ENCODE data around the gene ANKRD10. TPM values are rescaled to one million over a fixed set of nuclear protein-coding genes. Genes with fewer than 3 reads are reported as not detected.

Gene ANKRD10
- total and polyA plus RNA-seq, 2 experiments from 2014 or later = 250 to 277 TPM

GRCh38 chr13:110957931-110958330 lies 43.1 kb upstream of the ANKRD10 start:
- no peak for TF ChIP-seq ZNF114 (CRISPR knock-in tag; IDR thresholded peaks at IDR 0.05)
- TF ChIP-seq, protein P1, sequence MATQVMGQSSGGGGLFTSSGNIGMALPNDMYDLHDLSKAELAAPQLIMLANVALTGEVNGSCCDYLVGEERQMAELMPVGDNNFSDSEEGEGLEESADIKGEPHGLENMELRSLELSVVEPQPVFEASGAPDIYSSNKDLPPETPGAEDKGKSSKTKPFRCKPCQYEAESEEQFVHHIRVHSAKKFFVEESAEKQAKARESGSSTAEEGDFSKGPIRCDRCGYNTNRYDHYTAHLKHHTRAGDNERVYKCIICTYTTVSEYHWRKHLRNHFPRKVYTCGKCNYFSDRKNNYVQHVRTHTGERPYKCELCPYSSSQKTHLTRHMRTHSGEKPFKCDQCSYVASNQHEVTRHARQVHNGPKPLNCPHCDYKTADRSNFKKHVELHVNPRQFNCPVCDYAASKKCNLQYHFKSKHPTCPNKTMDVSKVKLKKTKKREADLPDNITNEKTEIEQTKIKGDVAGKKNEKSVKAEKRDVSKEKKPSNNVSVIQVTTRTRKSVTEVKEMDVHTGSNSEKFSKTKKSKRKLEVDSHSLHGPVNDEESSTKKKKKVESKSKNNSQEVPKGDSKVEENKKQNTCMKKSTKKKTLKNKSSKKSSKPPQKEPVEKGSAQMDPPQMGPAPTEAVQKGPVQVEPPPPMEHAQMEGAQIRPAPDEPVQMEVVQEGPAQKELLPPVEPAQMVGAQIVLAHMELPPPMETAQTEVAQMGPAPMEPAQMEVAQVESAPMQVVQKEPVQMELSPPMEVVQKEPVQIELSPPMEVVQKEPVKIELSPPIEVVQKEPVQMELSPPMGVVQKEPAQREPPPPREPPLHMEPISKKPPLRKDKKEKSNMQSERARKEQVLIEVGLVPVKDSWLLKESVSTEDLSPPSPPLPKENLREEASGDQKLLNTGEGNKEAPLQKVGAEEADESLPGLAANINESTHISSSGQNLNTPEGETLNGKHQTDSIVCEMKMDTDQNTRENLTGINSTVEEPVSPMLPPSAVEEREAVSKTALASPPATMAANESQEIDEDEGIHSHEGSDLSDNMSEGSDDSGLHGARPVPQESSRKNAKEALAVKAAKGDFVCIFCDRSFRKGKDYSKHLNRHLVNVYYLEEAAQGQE (IDR thresholded peaks at IDR 0.05; ENCODE audit: unreplicated experiment) = no peak
- TF ChIP-seq JUNB (IDR thresholded peaks at IDR 0.05; ENCODE audit: unreplicated experiment) = no peak
- TF ChIP-seq POLR2AphosphoS5 (IDR thresholded peaks at IDR 0.05; ENCODE audit: low read depth) = no peak
- TF ChIP-seq, protein P2, sequence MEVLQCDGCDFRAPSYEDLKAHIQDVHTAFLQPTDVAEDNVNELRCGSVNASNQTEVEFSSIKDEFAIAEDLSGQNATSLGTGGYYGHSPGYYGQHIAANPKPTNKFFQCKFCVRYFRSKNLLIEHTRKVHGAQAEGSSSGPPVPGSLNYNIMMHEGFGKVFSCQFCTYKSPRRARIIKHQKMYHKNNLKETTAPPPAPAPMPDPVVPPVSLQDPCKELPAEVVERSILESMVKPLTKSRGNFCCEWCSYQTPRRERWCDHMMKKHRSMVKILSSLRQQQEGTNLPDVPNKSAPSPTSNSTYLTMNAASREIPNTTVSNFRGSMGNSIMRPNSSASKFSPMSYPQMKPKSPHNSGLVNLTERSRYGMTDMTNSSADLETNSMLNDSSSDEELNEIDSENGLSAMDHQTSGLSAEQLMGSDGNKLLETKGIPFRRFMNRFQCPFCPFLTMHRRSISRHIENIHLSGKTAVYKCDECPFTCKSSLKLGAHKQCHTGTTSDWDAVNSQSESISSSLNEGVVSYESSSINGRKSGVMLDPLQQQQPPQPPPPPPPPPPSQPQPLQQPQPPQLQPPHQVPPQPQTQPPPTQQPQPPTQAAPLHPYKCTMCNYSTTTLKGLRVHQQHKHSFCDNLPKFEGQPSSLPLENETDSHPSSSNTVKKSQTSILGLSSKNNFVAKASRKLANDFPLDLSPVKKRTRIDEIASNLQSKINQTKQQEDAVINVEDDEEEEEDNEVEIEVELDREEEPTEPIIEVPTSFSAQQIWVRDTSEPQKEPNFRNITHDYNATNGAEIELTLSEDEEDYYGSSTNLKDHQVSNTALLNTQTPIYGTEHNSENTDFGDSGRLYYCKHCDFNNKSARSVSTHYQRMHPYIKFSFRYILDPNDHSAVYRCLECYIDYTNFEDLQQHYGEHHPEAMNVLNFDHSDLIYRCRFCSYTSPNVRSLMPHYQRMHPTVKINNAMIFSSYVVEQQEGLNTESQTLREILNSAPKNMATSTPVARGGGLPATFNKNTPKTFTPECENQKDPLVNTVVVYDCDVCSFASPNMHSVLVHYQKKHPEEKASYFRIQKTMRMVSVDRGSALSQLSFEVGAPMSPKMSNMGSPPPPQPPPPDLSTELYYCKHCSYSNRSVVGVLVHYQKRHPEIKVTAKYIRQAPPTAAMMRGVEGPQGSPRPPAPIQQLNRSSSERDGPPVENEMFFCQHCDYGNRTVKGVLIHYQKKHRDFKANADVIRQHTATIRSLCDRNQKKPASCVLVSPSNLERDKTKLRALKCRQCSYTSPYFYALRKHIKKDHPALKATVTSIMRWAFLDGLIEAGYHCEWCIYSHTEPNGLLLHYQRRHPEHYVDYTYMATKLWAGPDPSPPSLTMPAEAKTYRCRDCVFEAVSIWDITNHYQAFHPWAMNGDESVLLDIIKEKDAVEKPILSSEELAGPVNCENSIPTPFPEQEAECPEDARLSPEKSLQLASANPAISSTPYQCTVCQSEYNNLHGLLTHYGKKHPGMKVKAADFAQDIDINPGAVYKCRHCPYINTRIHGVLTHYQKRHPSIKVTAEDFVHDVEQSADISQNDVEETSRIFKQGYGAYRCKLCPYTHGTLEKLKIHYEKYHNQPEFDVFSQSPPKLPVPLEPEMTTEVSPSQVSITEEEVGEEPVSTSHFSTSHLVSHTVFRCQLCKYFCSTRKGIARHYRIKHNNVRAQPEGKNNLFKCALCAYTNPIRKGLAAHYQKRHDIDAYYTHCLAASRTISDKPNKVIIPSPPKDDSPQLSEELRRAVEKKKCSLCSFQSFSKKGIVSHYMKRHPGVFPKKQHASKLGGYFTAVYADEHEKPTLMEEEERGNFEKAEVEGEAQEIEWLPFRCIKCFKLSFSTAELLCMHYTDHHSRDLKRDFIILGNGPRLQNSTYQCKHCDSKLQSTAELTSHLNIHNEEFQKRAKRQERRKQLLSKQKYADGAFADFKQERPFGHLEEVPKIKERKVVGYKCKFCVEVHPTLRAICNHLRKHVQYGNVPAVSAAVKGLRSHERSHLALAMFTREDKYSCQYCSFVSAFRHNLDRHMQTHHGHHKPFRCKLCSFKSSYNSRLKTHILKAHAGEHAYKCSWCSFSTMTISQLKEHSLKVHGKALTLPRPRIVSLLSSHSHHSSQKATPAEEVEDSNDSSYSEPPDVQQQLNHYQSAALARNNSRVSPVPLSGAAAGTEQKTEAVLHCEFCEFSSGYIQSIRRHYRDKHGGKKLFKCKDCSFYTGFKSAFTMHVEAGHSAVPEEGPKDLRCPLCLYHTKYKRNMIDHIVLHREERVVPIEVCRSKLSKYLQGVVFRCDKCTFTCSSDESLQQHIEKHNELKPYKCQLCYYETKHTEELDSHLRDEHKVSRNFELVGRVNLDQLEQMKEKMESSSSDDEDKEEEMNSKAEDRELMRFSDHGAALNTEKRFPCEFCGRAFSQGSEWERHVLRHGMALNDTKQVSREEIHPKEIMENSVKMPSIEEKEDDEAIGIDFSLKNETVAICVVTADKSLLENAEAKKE (CRISPR knock-in tag; IDR thresholded peaks at IDR 0.05) = no peak
- TF ChIP-seq, protein P3, sequence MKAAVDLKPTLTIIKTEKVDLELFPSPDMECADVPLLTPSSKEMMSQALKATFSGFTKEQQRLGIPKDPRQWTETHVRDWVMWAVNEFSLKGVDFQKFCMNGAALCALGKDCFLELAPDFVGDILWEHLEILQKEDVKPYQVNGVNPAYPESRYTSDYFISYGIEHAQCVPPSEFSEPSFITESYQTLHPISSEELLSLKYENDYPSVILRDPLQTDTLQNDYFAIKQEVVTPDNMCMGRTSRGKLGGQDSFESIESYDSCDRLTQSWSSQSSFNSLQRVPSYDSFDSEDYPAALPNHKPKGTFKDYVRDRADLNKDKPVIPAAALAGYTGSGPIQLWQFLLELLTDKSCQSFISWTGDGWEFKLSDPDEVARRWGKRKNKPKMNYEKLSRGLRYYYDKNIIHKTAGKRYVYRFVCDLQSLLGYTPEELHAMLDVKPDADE (IDR thresholded peaks at IDR 0.05) = no peak
- no peak for TF ChIP-seq CREB1 (CRISPR knock-in tag; IDR thresholded peaks at IDR 0.05; ENCODE audit: low read depth)
- TF ChIP-seq STAT1 (IDR thresholded peaks at IDR 0.05; ENCODE audit: unreplicated experiment) = no peak
- TF ChIP-seq EZH2phosphoT487 (IDR thresholded peaks at IDR 0.05; ENCODE audit: unreplicated experiment) = no peak
- TF ChIP-seq EZH2 (IDR thresholded peaks at IDR 0.05; ENCODE audit: low read depth, unreplicated experiment) = no peak
- TF ChIP-seq, protein P4, sequence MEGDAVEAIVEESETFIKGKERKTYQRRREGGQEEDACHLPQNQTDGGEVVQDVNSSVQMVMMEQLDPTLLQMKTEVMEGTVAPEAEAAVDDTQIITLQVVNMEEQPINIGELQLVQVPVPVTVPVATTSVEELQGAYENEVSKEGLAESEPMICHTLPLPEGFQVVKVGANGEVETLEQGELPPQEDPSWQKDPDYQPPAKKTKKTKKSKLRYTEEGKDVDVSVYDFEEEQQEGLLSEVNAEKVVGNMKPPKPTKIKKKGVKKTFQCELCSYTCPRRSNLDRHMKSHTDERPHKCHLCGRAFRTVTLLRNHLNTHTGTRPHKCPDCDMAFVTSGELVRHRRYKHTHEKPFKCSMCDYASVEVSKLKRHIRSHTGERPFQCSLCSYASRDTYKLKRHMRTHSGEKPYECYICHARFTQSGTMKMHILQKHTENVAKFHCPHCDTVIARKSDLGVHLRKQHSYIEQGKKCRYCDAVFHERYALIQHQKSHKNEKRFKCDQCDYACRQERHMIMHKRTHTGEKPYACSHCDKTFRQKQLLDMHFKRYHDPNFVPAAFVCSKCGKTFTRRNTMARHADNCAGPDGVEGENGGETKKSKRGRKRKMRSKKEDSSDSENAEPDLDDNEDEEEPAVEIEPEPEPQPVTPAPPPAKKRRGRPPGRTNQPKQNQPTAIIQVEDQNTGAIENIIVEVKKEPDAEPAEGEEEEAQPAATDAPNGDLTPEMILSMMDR (conservative IDR thresholded peaks at IDR 0.05; ENCODE audit: low read depth in 2 of 2) = no peak
- no peak for TF ChIP-seq ZNF331 (CRISPR knock-in tag; IDR thresholded peaks at IDR 0.05; ENCODE audit: low read depth)
- no peak for TF ChIP-seq NANOG (IDR thresholded peaks at IDR 0.05; ENCODE audit: borderline replicate concordance)
- no peak for ATAC-seq
- Mint-ChIP-seq H3K36me3 (ENCODE audit: low read depth) (peaks cover 10% of the 10 kb centered on the region; the same call in 1 of the 3 replicates), H3K27me3 (ENCODE audit: insufficient read depth, low read depth, poor library complexity) (no peaks in the 10 kb centered on the region), H3K9me3 (peaks cover 34% of the 10 kb centered on the region), H3K4me1 (no peaks in the 10 kb centered on the region; the same call in 2 of the 3 replicates), H3K27ac (no peak overlapping the region), H3K4me3 (no peak overlapping the region)
- H4K20me1 ChIP-seq (replicated peaks; ENCODE audit: insufficient read depth) = no peaks in the 10 kb centered on the region
- H3K4me2 ChIP-seq = no peak overlapping the region
- no peaks in the 10 kb centered on the region for H3K4me1 ChIP-seq (ENCODE audit: insufficient read depth)
- no peak overlapping the region for H2AFZ ChIP-seq
- no peak overlapping the region for H3K4me3 ChIP-seq
- no peaks in the 10 kb centered on the region for H3K27me3 ChIP-seq (ENCODE audit: insufficient read depth)
- no peaks in the 10 kb centered on the region; the same call in 1 of the 2 replicates for H3K9me2 ChIP-seq (ENCODE audit: insufficient read depth)
- H3F3A ChIP-seq (replicated peaks; ENCODE audit: low read depth) = no peaks in the 10 kb centered on the region
- H3K79me2 ChIP-seq (replicated peaks; ENCODE audit: insufficient read depth) = no peaks in the 10 kb centered on the region
- peaks cover 13% of the 10 kb centered on the region; the same call in 1 of the 2 replicates for H3K36me3 ChIP-seq (ENCODE audit: insufficient read depth)
- H3K27ac ChIP-seq (ENCODE audit: low read depth) = no peak overlapping the region
- DNase-seq (ENCODE audit: low spot score) = no peak
